Measurements from ENCODE around the gene GPC6.

The GPC6 gene

DNA sequence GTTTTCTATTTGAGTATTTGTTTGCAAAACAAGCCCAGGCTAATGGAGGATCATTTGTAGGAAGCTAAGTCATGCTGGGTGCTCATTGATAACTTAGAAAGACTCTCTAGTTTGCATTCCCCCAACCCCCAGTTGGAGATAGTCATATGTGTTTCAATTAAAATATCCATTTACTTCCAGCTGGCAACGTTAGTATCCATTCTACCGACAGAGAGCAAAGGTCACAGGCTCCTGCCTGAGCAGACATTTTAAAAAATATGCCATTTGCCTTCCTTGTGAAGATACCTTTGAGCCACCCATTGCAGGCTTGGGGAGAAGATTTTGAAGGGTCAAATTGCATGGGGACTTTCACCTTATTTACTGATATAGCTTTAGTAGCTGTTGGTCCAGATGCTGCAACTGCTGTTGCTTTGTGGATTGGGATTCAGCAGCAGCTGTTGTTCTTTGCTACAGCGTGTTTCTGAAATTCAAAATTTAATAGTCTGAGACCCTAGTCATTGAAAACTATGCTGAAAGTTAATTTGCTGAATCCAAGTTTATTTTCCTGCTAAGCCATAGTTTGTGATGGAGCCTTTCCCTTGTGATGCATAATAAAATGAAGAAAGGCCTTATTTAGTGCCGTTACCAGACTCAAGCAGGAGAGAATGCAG lies 335.1 kb downstream of the GPC6 start:
- no peak for DNase-seq (ENCODE audit: low read depth in 2 of 2)

DNA sequence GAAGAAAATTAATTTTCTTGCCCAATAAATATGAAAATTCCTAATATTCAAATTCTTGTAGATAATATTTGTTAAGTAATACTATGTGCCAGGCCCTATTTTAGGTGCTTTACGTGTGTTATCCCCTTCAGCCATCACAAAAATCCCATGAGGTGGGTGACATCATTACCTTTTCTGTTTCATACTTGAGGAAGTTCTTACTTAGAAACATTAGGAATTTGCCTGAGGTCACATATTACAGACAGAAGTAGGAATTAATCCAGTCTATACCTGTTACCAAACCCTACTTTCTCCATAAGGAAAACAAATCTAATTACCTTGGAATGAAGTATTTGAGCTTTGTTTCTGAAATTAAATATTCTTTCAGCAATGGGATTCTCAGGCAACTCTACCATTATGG lies 336.1 kb downstream of the GPC6 start:
- DNase-seq (ENCODE audit: low read depth in 2 of 2): no peak

DNA sequence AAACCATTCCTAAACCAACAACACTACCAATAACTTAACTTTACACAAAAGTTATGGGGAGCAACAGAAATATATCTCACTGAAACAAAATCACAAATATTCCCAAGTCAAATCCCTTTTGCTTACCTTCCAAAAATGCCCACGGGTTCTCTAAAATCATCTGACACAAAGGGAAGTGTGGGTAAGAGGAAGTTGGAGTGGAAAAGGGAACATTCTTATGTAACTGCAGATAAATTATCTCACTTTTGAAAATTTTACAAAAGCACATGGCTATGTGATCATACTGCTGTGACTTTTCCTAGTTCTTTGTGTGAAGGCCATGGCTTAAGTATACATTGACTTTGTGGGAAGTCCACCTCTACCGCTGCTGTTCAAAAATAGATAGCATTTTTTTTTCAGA lies 350.5 kb downstream of the GPC6 start:
- no peak for DNase-seq (ENCODE audit: low read depth in 2 of 2)

DNA sequence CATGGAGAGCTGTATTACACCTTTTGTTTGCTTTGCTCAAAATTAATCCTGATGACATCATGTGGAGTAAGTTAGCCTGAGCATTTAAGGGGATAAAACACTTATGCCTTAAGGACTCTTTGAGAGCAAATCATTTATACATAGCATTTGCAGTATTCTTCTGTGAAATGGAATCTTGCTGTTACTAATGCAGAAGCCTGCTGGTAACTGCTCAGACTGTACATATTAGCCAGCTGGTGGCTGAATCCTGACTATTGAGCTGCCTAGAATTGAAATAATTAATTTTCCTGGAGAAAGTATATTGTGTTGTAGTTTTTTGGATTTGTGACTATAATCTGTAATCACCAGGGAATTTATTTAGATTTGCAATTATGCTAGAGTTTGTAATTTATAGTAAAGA lies 363.2 kb downstream of the GPC6 start:
- no peak for DNase-seq (ENCODE audit: low read depth in 2 of 2)

DNA sequence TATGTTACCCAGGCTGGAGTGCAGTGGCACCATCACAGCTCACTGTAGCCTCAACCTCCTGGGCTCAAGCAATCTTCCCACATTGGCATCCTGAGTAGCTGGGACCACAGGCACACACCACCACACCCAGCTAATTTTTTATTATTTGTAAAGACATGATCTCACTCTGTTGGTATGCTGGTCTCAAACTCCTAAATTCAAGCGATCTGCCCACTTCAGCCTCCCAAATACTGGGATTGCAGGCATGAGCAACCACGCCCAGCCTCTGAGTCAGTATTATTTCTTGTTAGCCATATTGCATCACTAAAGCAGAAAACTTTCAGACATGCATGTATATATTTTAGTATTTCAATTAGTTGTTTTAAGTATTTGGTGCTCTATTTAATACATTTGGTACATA lies 376.4 kb downstream of the GPC6 start:
- DNase-seq (ENCODE audit: low read depth in 2 of 2): no peak

DNA sequence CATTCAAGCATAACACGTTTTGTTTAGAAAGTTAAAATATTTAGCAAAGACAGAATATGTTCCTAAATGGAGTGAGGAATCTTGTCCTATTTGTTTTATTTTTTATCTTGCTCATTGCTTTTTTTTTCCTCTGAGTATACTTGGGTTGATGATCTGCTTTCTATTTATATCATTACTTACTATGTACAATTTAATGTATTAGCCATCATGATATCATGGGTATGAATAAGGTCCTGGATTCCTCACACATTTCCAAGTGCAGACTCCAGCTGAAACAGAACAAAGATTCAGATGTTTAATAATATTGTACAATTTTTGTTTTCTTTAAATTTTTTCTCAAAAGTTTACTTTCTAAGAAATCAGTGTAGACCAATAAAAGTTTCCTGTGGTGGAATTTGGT lies 388.2 kb downstream of the GPC6 start:
- no peak for DNase-seq (ENCODE audit: low read depth in 2 of 2)

DNA sequence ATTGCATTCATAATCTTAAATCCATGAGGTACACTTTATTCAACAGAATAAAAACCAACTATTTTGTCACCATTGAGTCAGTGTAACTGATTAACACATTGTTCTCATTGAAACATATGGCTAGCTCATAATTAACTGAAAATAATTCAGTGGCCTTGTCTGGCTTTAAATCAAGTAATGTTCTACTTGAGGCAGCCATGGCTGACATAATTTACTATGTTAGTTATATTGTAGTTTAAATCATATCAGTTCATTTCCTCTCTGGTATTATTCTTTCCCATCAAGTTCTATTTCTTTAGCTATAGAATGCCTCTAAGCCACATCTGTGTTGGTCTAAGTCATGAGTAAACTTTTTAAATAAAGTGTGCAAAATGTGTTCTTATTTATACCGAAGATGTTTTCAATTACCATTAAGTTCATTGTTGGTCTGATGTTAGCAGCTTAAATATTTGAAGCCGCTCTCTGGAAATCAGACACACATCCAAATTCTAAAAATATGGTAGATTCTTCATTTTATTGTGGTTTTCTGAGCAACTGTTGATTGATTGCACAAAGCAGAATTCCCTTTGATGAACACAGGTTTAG lies 393.7 kb downstream of the GPC6 start:
- DNase-seq (ENCODE audit: low read depth in 2 of 2): no peak

DNA sequence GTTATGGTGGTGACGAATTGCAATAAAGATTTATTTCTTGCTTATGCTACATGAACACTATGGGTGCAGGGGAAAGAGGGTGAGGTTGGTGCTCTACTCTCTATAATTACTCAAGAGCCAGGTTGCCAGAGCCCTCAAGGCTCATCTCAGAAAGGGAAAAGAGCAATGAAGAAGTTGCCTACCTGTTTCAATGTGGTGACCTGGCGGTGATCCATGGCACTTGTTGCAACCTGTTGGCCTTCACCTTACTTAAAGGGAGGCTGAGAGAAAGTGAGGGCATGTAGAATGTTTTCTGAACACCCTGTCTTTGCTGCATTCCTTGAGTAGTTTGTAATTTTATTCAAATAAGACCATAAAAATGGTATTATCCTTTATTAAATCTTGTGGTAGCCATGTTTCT lies 394.4 kb downstream of the GPC6 start:
- DNase-seq (ENCODE audit: low read depth in 2 of 2): no peak

DNA sequence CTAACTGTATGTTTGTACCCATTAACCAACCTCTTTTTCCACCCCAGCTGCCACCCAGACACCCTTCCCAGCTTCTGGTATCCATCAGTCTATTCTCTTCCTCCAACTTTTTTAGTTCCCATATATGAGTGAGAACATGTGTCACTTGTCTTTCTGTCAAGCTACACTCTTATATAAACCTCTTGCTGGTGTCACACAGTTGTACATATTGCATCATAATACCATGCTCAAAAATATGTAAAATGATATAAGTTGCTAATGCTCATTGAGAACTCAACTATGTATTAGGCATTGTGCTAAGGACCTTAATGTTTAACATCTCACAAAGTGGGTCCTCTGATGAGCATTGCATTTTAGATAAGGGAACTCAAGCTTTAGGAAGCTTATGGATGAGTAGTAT lies 395.4 kb downstream of the GPC6 start:
- no peak for DNase-seq (ENCODE audit: low read depth in 2 of 2)

DNA sequence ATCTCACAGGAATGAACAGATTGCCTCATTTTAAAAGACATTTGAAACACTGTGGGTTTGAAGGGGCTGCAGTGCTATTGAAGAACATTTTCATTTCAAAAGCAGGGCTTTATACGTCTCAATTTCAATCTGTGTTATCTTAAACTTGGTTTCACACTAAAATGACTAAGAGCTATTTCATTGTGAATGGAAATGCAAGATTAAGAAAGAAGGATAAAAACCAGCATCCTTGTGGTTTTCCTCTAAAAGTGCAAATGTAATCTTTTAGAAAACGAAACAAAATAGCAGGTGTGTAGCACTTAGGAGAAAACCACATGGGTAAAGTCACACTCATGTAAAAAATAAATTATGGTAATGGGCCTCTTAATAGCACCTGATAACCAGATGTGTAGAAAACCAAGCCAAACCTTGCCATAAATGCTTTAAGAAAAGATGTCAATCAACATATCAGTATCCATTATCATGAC lies 397.7 kb downstream of the GPC6 start:
- no peak for DNase-seq (ENCODE audit: low read depth in 2 of 2)

DNA sequence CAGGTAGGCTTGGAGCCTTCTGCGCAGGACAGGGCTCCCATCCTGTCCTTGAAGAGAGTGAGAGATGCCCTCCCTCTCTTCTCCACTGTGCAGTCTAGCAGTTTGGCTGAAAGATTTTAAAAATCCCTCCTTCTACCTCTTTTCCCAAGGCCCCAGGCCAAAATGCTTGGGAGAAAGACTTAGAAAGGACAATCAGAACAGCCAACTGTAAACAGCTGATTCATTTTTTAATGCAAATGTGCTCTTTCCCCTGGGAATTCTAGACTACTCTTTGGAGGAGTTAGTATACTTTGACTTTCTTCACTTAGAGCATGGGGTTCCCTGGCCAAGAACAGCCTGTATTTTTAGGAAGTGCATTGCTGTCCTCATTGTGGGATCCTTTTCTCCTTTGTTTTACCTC lies 398.9 kb downstream of the GPC6 start:
- no peak for DNase-seq (ENCODE audit: low read depth in 2 of 2)

DNA sequence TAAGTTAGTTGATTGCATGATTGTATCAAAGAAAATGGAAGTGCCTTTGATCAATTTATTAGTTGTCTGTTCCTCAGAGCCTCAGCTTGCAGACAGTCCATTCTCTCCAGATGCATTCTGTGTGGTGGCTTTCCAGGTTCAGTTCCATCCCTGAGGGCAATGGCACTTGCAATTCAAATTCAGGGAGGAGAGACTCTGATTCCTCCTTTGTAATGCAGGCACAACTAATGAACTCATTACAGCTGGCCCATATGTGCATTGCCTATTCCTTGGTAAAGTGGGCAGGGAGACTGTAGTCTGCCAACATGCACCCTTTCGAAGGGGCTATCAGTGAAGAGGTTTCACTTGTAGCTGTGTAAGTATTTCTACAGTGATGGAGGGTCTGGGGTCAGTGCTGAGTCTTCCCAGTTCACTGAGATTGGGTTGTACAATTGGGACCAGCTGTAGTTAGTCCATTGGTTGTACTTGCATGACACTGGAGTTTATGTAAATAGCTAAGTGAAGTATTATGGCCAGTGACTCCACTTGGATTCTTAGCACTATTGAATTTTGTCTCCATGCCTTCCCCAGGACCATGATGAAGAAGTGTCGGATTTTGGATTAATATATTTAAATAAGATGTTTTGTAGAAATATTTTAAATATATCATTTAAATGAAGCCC lies 401.7 kb downstream of the GPC6 start:
- no peak for DNase-seq (ENCODE audit: low read depth in 2 of 2)

DNA sequence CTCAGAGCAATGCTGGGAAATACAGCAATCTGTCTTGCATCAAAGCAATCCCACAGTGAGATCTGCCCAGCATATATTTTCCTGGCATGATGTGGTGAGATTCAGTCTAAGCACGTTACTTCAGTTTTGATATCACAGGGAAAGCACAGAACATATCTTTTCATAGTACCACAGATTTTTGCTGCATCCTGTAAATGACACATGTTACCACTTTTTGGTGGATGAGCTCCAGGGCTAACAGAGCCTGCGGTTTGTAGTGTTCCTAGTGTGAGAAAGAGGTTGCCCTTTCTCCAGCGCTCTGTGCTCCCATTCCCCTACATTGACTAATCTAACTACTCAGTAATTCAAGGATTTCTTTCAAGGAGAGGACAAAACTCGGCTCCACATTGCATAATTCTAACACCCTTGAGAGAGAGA lies 409.0 kb downstream of the GPC6 start:
- no peak for DNase-seq (ENCODE audit: low read depth in 2 of 2)

DNA sequence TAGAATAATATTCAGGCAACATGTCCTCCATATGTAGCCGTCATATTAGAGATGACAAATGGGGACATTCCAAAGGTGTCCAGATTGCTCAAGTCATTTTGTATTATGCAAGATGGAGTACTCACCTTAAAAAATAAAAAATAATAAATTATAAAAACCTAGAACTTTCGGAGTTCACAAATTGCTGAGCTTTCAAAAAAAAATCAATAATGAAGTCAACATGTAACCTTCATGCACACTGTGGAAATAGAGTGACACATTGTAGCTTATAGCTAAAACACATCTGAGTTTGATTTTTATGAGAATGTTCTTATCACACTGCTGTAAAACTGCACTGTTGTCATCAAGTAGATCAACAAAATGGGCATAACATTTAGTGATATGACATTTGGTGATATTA lies 411.2 kb downstream of the GPC6 start:
- no peak for DNase-seq (ENCODE audit: low read depth in 2 of 2)

DNA sequence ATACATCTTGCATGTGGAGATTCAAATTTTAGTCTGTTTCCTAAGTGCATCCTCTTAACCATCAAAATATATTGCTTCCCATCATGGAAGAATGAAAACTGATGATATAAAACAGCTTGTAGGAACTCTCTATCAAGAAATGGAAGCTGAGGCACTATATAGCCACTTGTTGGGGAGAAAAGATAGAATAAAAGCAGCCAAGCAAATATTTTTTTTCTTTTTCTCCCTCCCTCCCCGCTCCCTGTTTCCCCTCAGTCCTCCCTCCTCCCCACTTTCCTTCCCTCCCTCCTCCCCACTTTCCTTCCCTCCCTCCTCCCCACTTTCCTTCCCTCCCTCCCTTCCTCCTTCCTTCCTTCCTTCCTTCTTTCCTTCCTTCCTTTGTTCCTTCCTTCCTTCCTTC lies 413.8 kb downstream of the GPC6 start:
- DNase-seq (ENCODE audit: low read depth in 2 of 2): no peak

DNA sequence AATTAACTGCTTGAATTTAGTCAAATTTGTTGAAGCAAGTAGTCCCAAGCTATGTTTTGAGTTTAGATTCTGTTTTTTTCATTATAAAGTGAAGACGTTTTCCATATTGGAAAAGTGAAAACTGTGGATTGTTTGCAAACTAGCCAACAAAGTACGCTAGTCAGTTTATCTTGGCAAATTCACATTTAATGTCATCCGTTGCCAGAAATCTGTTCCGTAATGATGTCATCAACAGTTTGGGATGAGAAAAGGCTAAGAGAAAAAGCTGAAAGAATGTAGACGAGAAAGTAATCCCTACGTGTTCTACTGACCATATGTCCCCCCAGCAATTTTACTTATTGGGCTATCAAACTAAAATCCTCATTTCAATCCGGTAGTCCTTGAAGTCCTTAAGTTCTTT lies 419.6 kb downstream of the GPC6 start:
- DNase-seq (ENCODE audit: low read depth in 2 of 2): no peak

DNA sequence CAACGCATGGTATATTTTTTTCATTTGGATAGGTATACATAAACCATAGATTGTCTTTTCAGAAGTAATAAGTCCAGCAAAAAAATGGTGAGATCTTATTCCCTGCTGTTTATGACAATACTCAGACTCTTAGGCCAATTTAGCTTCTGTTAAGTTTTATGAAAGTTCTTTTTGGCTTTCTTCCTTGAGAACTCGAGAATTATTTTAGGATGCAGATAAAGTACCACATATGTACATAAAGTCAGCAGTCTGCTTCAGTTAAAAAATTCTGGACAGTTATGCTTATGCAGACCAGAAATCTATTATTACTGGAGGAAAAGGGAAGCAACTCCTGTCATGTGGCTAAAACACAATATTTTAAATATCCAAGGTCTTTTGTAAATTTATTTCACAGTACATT lies 422.9 kb downstream of the GPC6 start:
- no peak for DNase-seq (ENCODE audit: low read depth in 2 of 2)

DNA sequence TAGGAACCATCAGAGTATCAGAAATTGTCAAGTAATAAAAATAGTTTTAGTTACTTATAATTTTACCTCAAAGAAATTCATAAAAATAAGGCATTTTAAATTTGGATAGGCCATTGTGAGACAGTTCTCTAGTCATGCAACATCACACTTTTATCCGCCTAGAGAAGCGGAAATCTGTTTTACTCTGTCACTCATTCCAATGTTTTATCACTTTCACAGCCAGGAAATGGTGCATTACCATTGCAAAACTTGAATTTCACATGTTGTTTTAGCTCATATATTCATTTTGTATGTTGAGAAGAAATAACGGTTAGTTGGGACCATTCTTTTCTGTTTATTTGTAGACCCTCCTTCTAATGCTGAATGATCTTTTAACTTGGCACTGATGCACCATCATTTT lies 427.2 kb downstream of the GPC6 start:
- no peak for DNase-seq (ENCODE audit: low read depth in 2 of 2)

DNA sequence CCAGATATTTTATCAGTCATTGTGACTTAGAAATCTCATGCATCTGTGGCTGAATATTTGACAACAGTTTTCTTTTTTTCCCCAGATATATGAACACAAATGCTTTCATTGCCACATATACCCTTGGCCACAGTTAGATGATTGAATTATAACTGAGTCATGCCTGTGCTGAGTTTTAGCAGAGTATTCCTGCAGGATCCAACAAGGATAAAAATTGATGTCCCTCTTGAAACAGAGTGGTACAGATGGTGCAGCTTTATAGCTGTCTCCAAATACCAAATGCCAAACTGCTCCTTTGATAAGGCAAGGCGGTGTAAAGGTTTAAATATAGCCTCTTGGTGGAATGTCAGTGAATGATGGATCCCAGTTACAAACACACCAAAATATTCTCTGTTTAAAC lies 428.5 kb downstream of the GPC6 start:
- DNase-seq (ENCODE audit: low read depth in 2 of 2): no peak

DNA sequence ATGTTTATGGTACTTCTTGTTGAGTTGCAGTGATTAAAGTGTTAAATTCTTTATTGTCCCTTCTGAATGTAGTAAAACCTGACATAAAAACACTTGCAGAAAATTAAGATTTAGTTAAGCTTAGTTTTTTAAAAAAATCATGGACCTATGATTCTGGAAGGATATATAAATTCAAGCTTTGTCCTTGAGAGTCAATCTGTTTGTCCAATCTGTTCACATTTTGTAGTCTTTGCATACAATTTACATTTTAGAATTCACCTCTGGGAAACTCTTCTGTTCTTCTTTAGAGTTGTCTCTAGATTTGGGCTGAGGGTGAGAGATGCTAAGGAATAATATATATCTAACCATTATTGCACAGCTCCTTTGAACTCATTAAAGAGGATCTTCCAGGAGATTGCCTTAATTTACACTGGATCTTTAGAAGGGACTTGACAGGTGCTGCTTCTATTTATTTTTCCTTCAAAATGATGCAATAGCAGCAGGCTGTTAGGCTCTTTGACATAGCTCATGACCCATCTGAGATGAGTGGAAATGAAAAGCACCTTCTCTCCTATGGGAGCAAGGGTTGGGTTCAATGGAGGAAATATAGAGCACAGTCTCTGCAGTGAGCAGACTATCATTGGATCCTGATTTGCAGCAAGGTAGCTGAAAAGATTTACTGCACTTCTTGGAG lies 433.9 kb downstream of the GPC6 start:
- no peak for DNase-seq (ENCODE audit: low read depth in 2 of 2)

DNA sequence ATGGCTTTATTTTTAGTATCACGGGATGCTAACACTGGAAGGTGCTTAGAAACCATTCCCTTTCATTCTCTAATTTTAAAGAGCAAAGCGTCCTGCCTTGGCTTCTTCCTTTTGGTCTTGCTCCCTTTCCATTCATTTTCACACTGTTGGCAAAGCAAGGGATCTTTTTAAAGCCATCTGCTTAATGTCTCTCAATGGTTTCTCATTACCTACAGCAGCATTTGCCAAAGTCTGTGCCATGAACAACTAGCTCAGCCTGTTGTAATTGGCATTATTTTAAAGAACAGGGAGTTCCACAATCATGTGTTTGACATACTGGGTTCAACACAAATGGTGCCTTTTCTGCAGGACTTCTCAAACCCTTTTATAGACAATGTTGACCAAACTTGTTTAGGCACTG lies 444.3 kb downstream of the GPC6 start:
- no peak for DNase-seq (ENCODE audit: low read depth in 2 of 2)

DNA sequence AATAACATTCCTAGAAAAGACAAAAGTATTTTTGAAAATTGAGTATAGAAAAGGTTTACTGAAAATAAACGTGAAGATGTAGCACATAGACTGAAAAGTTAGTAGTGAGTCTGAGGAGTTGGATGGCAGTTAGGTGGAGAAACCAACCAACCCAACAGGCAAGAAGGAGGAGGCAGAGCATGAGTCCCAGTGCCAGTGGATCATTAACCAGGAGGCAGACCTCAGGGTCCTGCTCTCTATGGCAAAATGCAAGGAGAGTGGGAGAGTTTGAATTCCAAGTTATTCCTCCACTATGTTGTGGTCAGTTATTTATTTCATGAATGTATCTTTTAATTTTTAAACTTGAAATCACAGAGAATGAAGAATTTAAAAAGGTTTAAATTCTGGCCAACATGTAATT lies 446.4 kb downstream of the GPC6 start:
- no peak for DNase-seq (ENCODE audit: low read depth in 2 of 2)

DNA sequence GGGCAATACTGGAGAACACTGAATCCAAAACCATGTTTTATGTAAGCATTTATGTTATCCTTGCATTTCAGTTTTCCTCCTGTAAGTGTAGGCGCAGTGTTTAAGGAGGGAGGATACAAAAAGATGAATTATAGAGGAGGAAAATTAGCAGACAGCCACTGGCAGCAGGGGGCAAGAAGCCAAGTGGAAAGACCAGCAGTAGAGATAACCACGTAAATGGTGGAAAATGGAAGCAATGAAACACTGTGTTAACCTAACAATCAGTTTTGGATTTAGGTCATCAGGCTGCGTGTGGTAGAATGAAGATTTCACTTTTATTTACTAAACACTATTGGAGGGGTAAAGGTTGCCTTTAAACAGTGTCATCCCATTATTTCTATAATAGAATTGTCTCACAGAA lies 447.3 kb downstream of the GPC6 start:
- DNase-seq (ENCODE audit: low read depth in 2 of 2): no peak

Data from activated CD8-positive, alpha-beta memory T cell treated with anti-CD3 and anti-CD28 coated beads for 4 hours (primary cell).